SK-N-SH (cell line): ENCODE measurements around the gene OR9Q1. TPM values are rescaled to one million over a fixed set of nuclear protein-coding genes. Genes with fewer than 3 reads are reported as not detected.

Experiments used
- CTCF ChIA-PET: fragments of 300-600, 350-600 bp; formaldehyde crosslinking; extraction: SDS; loops from one replicate; lab custom pipeline; 2021; lab: Yijun Ruan, JAX
- POLR2A ChIA-PET: fragments of 350-600 bp; sonication (Branson Sonifier 250); formaldehyde crosslinking; extraction: SDS; loops from one replicate; lab custom pipeline; 2020; ENCODE audit warnings: antibody characterized with exemption, inconsistent platforms; lab: Yijun Ruan, JAX
- DNase-seq: peaks from one replicate; pipeline ENCODE4 v3.0.0; 2012
- H2AFZ ChIP-seq: fragments of 200-600 bp; sonication (generic); 2 replicates; pipeline ENCODE4 v1.8.1; 2016; ENCODE audit warnings: antibody characterized with exemption, mild to moderate bottlenecking, low read depth
- H3F3A ChIP-seq: fragments of 200-600 bp; sonication (generic); replicated peaks from 2 replicates; pipeline ENCODE3; 2016; ENCODE audit warnings: antibody characterized with exemption, mild to moderate bottlenecking; ENCODE audit not compliant: insufficient read depth
- H3K27ac ChIP-seq, 2 experiments: fragments of 200-500 bp in 1 of 2; fragments of 200-600 bp in 1 of 2; sonication (Bioruptor generic) in 1 of 2; sonication (generic), shearing (Covaris generic) in 1 of 2; 2 replicates each; pipeline versions ENCODE4 v1.5.1 to v1.6.1; 2014 to 2016; ENCODE audit warnings: low read depth in 2 of 2, inconsistent platforms in 1 of 2, low read length in 1 of 2, mild to moderate bottlenecking in 1 of 2, mixed read lengths in 1 of 2
- H3K27me3 ChIP-seq: fragments of 200-600 bp; sonication (generic), shearing (Covaris generic); 2 replicates; pipeline ENCODE4 v1.6.1; 2016; ENCODE audit warnings: mixed run types; ENCODE audit not compliant: insufficient read depth
- H3K36me3 ChIP-seq, 2 experiments: fragments of 200-500 bp in 1 of 2; fragments of 200-600 bp in 1 of 2; sonication (Bioruptor generic) in 1 of 2; sonication (generic) in 1 of 2; replicated peaks in 1 of 2; 2 replicates each; pipeline versions ENCODE3 to v1.5.1; 2014 to 2016; ENCODE audit warnings: low read length in 1 of 2, mild to moderate bottlenecking in 1 of 2; ENCODE audit not compliant: insufficient read depth in 2 of 2, control insufficient read depth in 1 of 2
- H3K4me1 ChIP-seq, 2 experiments: fragments of 200-500 bp in 1 of 2; fragments of 200-600 bp in 1 of 2; sonication (Bioruptor generic) in 1 of 2; sonication (generic), shearing (Covaris generic) in 1 of 2; 2 replicates each; pipeline versions ENCODE4 v1.5.1 to v1.6.1; 2014 to 2016; ENCODE audit warnings: low read depth in 1 of 2, low read length in 1 of 2, mixed run types in 1 of 2; ENCODE audit not compliant: insufficient read depth in 2 of 2, control insufficient read depth in 1 of 2
- H3K4me2 ChIP-seq: fragments of 200-600 bp; sonication (generic), shearing (Covaris generic); 2 replicates; pipeline ENCODE4 v1.6.1; 2017; ENCODE audit warnings: mixed run types
- H3K4me3 ChIP-seq, 2 experiments: fragments of 200-500 bp in 1 of 2; fragments of 200-600 bp in 1 of 2; sonication (Bioruptor generic) in 1 of 2; sonication (generic), shearing (Covaris generic) in 1 of 2; 2 replicates each; pipeline versions ENCODE4 v1.5.1 to v1.8.1; 2014 to 2016; ENCODE audit warnings: low read depth in 2 of 2, inconsistent platforms in 1 of 2, low read length in 1 of 2, mild to moderate bottlenecking in 1 of 2, mixed read lengths in 1 of 2, moderate library complexity in 1 of 2
- H3K79me2 ChIP-seq: fragments of 200-600 bp; sonication (generic); 2 replicates; pipeline ENCODE4 v1.8.1; 2017; ENCODE audit warnings: mild to moderate bottlenecking; ENCODE audit not compliant: insufficient read depth
- H3K9ac ChIP-seq: fragments of 200-600 bp; sonication (generic); 2 replicates; pipeline ENCODE4 v1.6.1; 2017; ENCODE audit warnings: mixed run types
- H3K9me2 ChIP-seq: fragments of 200-600 bp; sonication (generic); 2 replicates; pipeline ENCODE4 v1.6.1; 2017; ENCODE audit warnings: mixed run types
- H3K9me3 ChIP-seq: fragments of 200-600 bp; sonication (generic); 2 replicates; pipeline ENCODE4 v1.6.1; 2017; ENCODE audit warnings: mixed run types, mild to moderate bottlenecking, moderate library complexity
- H4K20me1 ChIP-seq: fragments of 200-600 bp; sonication (generic); 2 replicates; pipeline ENCODE4 v1.6.1; 2017; ENCODE audit warnings: mild to moderate bottlenecking, mixed run types; ENCODE audit not compliant: insufficient read depth
- CHD2 ChIP-seq: fragments of 150-350 bp; IDR thresholded peaks from 2 replicates; pipeline ENCODE4 v1.6.1; 2018; ENCODE audit warnings: low read length; ENCODE audit not compliant: partially characterized antibody
- ELF1 ChIP-seq: IDR thresholded peaks from 2 replicates; pipeline ENCODE4 v1.4.0; 2012
- EZH2phosphoT487 ChIP-seq: fragments of 200-600 bp; sonication (generic); IDR thresholded peaks from 2 replicates; pipeline ENCODE4 v1.6.1; 2017; ENCODE audit warnings: low read depth, mixed run types, mild to moderate bottlenecking, antibody characterized with exemption, moderate library complexity, borderline replicate concordance
- FOSL2 ChIP-seq: IDR thresholded peaks from 2 replicates; pipeline ENCODE4 v1.4.0; 2012; ENCODE audit warnings: low read depth, mild to moderate bottlenecking, moderate library complexity, borderline replicate concordance
- GABPA ChIP-seq: IDR thresholded peaks from 2 replicates; pipeline ENCODE4 v1.4.0; 2012; ENCODE audit warnings: low read depth, mild to moderate bottlenecking
- MAX ChIP-seq: IDR thresholded peaks from 2 replicates; pipeline ENCODE4 v1.4.0; 2012; ENCODE audit warnings: low read depth
- RCOR1 ChIP-seq: fragments of 150-350 bp; IDR thresholded peaks from 2 replicates; pipeline ENCODE4 v1.6.1; 2017; ENCODE audit warnings: antibody characterized with exemption, low read length
- REST ChIP-seq: IDR thresholded peaks from 2 replicates; pipeline ENCODE4 v1.6.1; 2012; ENCODE audit warnings: mild to moderate bottlenecking, low read depth, low read length, moderate library complexity
- SIN3A ChIP-seq: IDR thresholded peaks from 2 replicates; pipeline ENCODE4 v1.6.1; 2012; ENCODE audit warnings: low read depth, mild to moderate bottlenecking, low read length, moderate library complexity, borderline replicate concordance
- TCF12 ChIP-seq: IDR thresholded peaks from 2 replicates; pipeline ENCODE4 v1.4.0; 2012
- TEAD4 ChIP-seq: IDR thresholded peaks from 2 replicates; pipeline ENCODE4 v1.4.0; 2012; ENCODE audit warnings: mild to moderate bottlenecking, borderline replicate concordance; ENCODE audit not compliant: insufficient read depth
- WGBS: methylation state at CpG from one replicate; pipeline ENCODE4 v1.1.6; 2017; ENCODE audit warnings: low lambda C conversion rate; 5-methylcytosine and 5-hydroxymethylcytosine counted together
- polyA plus RNA-seq, 3 experiments: library from polyadenylated mRNA; depleted of rRNA; stranded (reverse); fragments of >200 nt; gene quantifications; 2 replicates each; pipeline ENCODE4 v1.2.3, GENCODE V29; 2012
- TF ChIP-seq, protein P1 (sequence below): IDR thresholded peaks from 2 replicates; pipeline ENCODE4; 2012
- TF ChIP-seq, protein P2 (sequence below): fragments of 200-600 bp; sonication (generic); IDR thresholded peaks from 2 replicates; pipeline ENCODE4 v1.6.1; 2017; ENCODE audit warnings: antibody characterized with exemption, mild to moderate bottlenecking, moderate library complexity

OR9Q1 gene
- polyA plus RNA-seq, 1 of the 3 experiments (the other 2 are of a cell fraction), result not detected

DNA sequence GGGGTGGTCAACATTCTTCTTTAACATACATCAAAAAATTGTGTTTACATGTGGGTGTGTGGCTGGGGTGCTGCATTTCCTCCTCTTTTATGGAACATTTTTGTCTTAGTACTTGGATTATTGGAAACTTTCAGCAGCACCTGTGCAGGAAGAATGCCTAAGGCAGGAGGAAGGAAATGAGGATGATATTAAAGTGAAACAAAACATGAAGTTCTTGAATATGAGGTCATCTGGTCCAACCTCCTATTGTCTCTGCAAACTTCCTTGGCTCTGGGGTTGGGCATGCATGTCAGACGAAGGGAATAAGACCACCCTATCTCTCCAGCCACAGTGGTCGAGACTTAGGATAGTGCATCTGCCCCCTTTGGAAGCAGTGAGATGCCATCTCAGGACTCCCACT lies 20.6 kb upstream of the OR9Q1 start:
- H3K4me1 ChIP-seq, result no peaks in the 10 kb centered on the region; a peak in 1 of 4 replicates
- no peak overlapping the region for H2AFZ ChIP-seq
- H3K9ac ChIP-seq, result no peak overlapping the region
- H3K4me3 ChIP-seq, result no peak overlapping the region
- ChIA-PET CTCF (no interaction called here), POLR2A (no interaction called here)
- no peaks in the 10 kb centered on the region for H4K20me1 ChIP-seq
- DNase-seq, result no peak
- no peaks in the 10 kb centered on the region for H3K9me2 ChIP-seq
- H3K27ac ChIP-seq, result no peak overlapping the region
- no peaks in the 10 kb centered on the region for H3K9me3 ChIP-seq
- H3K27me3 ChIP-seq, result no peaks in the 10 kb centered on the region
- TF ChIP-seq CHD2, result no peak
- no peak for TF ChIP-seq RCOR1
- TF ChIP-seq TCF12, result no peak
- no peak for TF ChIP-seq GABPA
- TF ChIP-seq MAX, result no peak
- no peak for TF ChIP-seq FOSL2
- no peak for TF ChIP-seq SIN3A
- no peak for TF ChIP-seq EZH2phosphoT487
- TF ChIP-seq, protein P1, sequence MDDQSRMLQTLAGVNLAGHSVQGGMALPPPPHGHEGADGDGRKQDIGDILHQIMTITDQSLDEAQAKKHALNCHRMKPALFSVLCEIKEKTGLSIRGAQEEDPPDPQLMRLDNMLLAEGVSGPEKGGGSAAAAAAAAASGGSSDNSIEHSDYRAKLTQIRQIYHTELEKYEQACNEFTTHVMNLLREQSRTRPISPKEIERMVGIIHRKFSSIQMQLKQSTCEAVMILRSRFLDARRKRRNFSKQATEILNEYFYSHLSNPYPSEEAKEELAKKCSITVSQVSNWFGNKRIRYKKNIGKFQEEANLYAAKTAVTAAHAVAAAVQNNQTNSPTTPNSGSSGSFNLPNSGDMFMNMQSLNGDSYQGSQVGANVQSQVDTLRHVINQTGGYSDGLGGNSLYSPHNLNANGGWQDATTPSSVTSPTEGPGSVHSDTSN, result no peak
- no peak for TF ChIP-seq ELF1
- TF ChIP-seq TEAD4, result no peak
- no peak for TF ChIP-seq REST
- TF ChIP-seq, protein P2, sequence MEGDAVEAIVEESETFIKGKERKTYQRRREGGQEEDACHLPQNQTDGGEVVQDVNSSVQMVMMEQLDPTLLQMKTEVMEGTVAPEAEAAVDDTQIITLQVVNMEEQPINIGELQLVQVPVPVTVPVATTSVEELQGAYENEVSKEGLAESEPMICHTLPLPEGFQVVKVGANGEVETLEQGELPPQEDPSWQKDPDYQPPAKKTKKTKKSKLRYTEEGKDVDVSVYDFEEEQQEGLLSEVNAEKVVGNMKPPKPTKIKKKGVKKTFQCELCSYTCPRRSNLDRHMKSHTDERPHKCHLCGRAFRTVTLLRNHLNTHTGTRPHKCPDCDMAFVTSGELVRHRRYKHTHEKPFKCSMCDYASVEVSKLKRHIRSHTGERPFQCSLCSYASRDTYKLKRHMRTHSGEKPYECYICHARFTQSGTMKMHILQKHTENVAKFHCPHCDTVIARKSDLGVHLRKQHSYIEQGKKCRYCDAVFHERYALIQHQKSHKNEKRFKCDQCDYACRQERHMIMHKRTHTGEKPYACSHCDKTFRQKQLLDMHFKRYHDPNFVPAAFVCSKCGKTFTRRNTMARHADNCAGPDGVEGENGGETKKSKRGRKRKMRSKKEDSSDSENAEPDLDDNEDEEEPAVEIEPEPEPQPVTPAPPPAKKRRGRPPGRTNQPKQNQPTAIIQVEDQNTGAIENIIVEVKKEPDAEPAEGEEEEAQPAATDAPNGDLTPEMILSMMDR, result no peak
- H3K4me2 ChIP-seq, result no peak overlapping the region
- no peaks in the 10 kb centered on the region for H3F3A ChIP-seq
- 0% methylated on average over 2 of the region's 2 CpGs for whole genome bisulfite sequencing
- H3K36me3 ChIP-seq, result no peaks in the 10 kb centered on the region
- H3K79me2 ChIP-seq, result no peaks in the 10 kb centered on the region
